ENCODE measurements around the gene SLC12A6.

The SLC12A6 gene

DNA sequence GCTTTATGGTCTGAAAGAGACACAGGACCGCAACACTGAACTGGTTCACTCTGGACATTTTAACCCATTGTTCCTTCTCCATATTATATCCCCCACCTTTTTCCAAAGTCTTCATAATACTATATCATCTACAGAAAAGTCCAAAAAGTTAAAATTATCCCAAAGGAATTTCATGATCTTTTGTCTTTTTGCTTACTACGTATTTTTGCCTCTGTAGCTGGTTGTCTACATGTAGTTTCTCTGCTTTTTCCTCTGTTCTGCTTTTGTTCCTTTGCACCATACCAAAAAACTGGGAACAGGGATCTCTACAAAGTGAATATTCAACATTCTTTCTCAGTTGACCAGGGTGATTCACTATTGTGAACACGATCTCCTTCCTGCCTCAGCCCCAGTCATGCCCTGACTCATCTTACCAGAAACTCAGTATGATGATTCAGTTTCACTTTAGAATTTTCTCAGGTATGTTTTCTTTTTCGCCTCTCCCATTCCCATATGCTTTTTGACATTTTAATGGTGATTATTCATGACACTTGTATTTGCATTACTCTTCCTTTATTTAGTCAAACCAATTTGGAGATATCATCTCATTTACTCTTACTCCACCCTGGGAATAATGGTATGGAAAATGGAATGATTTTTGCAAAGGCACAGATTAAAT is 98.3 kb downstream of the SLC12A6 start:
- no peaks in the 10 kb centered on the region for H3K36me3 ChIP-seq (ENCODE audit: control insufficient read depth, insufficient read depth, low read length)
- H3K9ac ChIP-seq (ENCODE audit: low read length): no peak overlapping the region
- no peak overlapping the region for H3K4me3 ChIP-seq (ENCODE audit: low read length)
- no peak overlapping the region for H2BK15ac ChIP-seq (replicated peaks; ENCODE audit: low read depth)
- H3K27me3 ChIP-seq (ENCODE audit: insufficient read depth, low read length, poor library complexity): no peaks in the 10 kb centered on the region
- WGBS (ENCODE audit: extremely low coverage, insufficient coverage, low lambda C conversion rate): no CpG with 5 or more reads among the region's 4 CpGs
- H3K79me1 ChIP-seq (ENCODE audit: low read length): no peaks in the 10 kb centered on the region
- no peak overlapping the region for H2AK5ac ChIP-seq (ENCODE audit: low read length)
- H3K4me1 ChIP-seq (ENCODE audit: control insufficient read depth, low read depth, low read length): no peaks in the 10 kb centered on the region
- H3K27ac ChIP-seq (ENCODE audit: low read depth, low read length): no peak overlapping the region
- no peak overlapping the region for H3K18ac ChIP-seq (ENCODE audit: low read length)
- H3K4me2 ChIP-seq (ENCODE audit: low read length): no peak overlapping the region
- H2BK5ac ChIP-seq (ENCODE audit: low read length): no peak overlapping the region
- H4K5ac ChIP-seq (ENCODE audit: low read length): no peak overlapping the region
- H2BK120ac ChIP-seq (ENCODE audit: low read depth, low read length): no peak overlapping the region
- no peak overlapping the region for H3K56ac ChIP-seq (ENCODE audit: low read length)
- H3K4ac ChIP-seq (ENCODE audit: low read depth, low read length): no peak overlapping the region
- DNase-seq: peak; percentile 70
- H3K79me2 ChIP-seq (ENCODE audit: control insufficient read depth, insufficient read depth, low read length): no peaks in the 10 kb centered on the region
- H4K8ac ChIP-seq (ENCODE audit: low read depth, low read length): no peak overlapping the region
- H3K23ac ChIP-seq (ENCODE audit: low read length): no peak overlapping the region

DNA sequence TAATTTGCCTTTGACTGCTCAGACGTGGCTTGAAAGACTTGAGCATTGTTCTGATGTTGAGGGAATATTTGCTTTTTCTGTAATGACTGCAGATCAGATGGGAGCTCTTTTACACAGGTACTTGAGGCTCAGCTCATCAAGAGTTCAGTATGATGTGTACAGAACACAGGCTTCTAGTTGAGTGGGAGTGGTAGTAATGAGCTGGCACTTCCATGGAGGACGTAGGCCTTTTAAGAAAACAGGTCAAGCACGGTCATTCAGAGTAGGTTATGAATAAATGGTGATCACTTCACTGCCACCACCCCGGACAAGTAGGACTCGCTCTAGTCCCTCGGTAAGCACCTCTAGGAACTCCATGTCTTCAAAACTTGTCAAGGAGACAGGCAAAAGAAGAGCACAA is 104.0 kb downstream of the SLC12A6 start:
- no peak overlapping the region for H2BK120ac ChIP-seq (ENCODE audit: low read depth, low read length)
- H3K4me1 ChIP-seq (ENCODE audit: control insufficient read depth, low read depth, low read length): no peaks in the 10 kb centered on the region
- no peak overlapping the region for H3K18ac ChIP-seq (ENCODE audit: low read length)
- H3K27me3 ChIP-seq (ENCODE audit: insufficient read depth, low read length, poor library complexity): no peaks in the 10 kb centered on the region
- no peak overlapping the region for H3K56ac ChIP-seq (ENCODE audit: low read length)
- no peak overlapping the region for H2AK5ac ChIP-seq (ENCODE audit: low read length)
- DNase-seq: no peak
- H2BK5ac ChIP-seq (ENCODE audit: low read length): no peak overlapping the region
- WGBS (ENCODE audit: extremely low coverage, insufficient coverage, low lambda C conversion rate): no CpG with 5 or more reads among the region's 6 CpGs
- H3K4me3 ChIP-seq (ENCODE audit: low read length): no peak overlapping the region
- no peak overlapping the region for H3K9ac ChIP-seq (ENCODE audit: low read length)
- no peak overlapping the region for H3K23ac ChIP-seq (ENCODE audit: low read length)
- no peaks in the 10 kb centered on the region for H3K79me2 ChIP-seq (ENCODE audit: control insufficient read depth, insufficient read depth, low read length)
- H3K79me1 ChIP-seq (ENCODE audit: low read length): no peaks in the 10 kb centered on the region
- no peak overlapping the region for H2BK15ac ChIP-seq (replicated peaks; ENCODE audit: low read depth)
- H3K4me2 ChIP-seq (ENCODE audit: low read length): no peak overlapping the region
- no peak overlapping the region for H4K8ac ChIP-seq (ENCODE audit: low read depth, low read length)
- no peaks in the 10 kb centered on the region for H3K36me3 ChIP-seq (ENCODE audit: control insufficient read depth, insufficient read depth, low read length)
- no peak overlapping the region for H3K27ac ChIP-seq (ENCODE audit: low read depth, low read length)
- no peak overlapping the region for H4K5ac ChIP-seq (ENCODE audit: low read length)
- H3K4ac ChIP-seq (ENCODE audit: low read depth, low read length): no peak overlapping the region

DNA sequence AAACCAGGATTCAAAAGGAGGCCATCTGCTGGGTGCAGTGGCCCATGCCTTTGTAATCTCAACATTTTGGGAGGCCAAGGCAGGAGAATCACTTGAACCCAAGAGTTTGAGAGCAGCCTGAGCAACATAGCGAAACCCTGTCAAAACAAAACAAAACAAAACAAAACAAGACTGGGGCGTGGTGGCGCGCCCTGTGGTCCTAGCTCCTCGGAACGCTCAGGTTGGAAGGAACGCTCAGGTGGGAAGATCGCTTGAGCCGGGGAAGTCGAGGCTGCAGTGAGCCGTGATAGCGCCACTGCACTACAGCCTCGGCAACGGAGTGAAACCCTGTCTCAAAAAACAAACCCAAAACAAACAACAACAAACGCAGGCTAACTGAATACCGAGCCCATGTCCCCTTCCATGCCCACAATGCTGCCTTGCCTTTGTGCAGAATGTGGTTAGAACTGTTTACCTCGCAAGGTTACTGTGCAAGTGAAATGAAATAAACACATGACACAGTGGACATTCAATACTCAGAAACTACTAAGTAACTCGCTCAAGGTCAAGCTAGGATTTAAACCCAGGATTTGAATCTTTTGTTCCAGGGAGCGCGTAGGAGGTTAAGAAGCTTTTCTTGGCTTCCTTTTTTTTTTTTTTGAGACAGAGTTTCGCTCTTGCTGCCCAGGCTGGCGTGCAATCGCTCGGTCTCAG is 113.5 kb downstream of the SLC12A6 start:
- H3K79me1 ChIP-seq (ENCODE audit: low read length): peaks cover 7% of the 10 kb centered on the region
- no CpG with 5 or more reads among the region's 24 CpGs for WGBS (ENCODE audit: extremely low coverage, insufficient coverage, low lambda C conversion rate)
- H3K27ac ChIP-seq (ENCODE audit: low read depth, low read length): peak overlapping the region; percentile 52
- H2BK5ac ChIP-seq (ENCODE audit: low read length): no peak overlapping the region
- DNase-seq: no peak
- H4K5ac ChIP-seq (ENCODE audit: low read length): peak overlapping the region; percentile 77
- H2BK15ac ChIP-seq (replicated peaks; ENCODE audit: low read depth): no peak overlapping the region
- peak overlapping the region; percentile 92 for H3K56ac ChIP-seq (ENCODE audit: low read length)
- no peak overlapping the region for H3K23ac ChIP-seq (ENCODE audit: low read length)
- H3K4me2 ChIP-seq (ENCODE audit: low read length): peak overlapping the region; percentile 2
- H3K4ac ChIP-seq (ENCODE audit: low read depth, low read length): no peak overlapping the region
- H3K79me2 ChIP-seq (ENCODE audit: control insufficient read depth, insufficient read depth, low read length): peaks cover 12% of the 10 kb centered on the region
- H2AK5ac ChIP-seq (ENCODE audit: low read length): no peak overlapping the region
- no peak overlapping the region for H2BK120ac ChIP-seq (ENCODE audit: low read depth, low read length)
- peak overlapping the region; percentile 95 for H3K9ac ChIP-seq (ENCODE audit: low read length)
- H3K18ac ChIP-seq (ENCODE audit: low read length): no peak overlapping the region
- no peaks in the 10 kb centered on the region for H3K4me1 ChIP-seq (ENCODE audit: control insufficient read depth, low read depth, low read length)
- H3K4me3 ChIP-seq (ENCODE audit: low read length): no peak overlapping the region
- peaks cover 2% of the 10 kb centered on the region for H3K36me3 ChIP-seq (ENCODE audit: control insufficient read depth, insufficient read depth, low read length)
- peak overlapping the region; percentile 99 for H4K8ac ChIP-seq (ENCODE audit: low read depth, low read length)
- H3K27me3 ChIP-seq (ENCODE audit: insufficient read depth, low read length, poor library complexity): no peaks in the 10 kb centered on the region

DNA sequence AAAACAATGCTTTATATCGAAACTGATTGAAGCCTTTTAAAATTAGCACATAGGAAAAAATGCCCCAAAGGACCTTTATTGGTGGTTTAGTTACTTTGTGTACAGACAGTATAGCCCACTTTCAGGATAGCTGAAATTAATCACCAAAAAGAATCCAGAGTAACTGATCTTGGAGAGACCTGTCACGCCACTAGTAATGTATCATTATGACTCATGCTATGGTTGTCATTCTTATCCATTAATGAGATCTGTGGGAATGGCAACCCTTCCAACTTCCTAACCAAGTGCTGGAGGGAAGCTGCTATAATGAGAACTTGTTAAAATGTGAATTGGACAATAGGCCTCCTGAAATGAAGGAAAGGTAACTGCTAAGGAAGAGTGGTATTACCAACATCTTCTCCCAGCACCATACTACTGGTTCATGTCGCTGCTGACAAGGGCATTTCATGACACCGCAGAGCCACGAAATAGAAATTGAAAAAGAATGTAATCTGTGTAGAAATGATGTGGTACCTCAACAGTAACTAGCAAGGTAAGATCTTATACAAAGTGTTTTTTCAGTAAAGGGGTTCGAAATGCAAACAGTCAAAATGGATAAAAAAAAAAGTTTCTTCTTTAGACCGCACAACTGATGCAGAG is 119.9 kb downstream of the SLC12A6 start:
- no peak overlapping the region for H3K4me3 ChIP-seq (ENCODE audit: low read length)
- no peak overlapping the region for H4K8ac ChIP-seq (ENCODE audit: low read depth, low read length)
- H3K79me1 ChIP-seq (ENCODE audit: low read length): no peaks in the 10 kb centered on the region
- no peak overlapping the region for H3K23ac ChIP-seq (ENCODE audit: low read length)
- H3K79me2 ChIP-seq (ENCODE audit: control insufficient read depth, insufficient read depth, low read length): no peaks in the 10 kb centered on the region
- DNase-seq: no peak
- H2BK15ac ChIP-seq (replicated peaks; ENCODE audit: low read depth): no peak overlapping the region
- H2BK5ac ChIP-seq (ENCODE audit: low read length): no peak overlapping the region
- no peak overlapping the region for H3K4me2 ChIP-seq (ENCODE audit: low read length)
- H3K27ac ChIP-seq (ENCODE audit: low read depth, low read length): no peak overlapping the region
- no peaks in the 10 kb centered on the region for H3K27me3 ChIP-seq (ENCODE audit: insufficient read depth, low read length, poor library complexity)
- H3K36me3 ChIP-seq (ENCODE audit: control insufficient read depth, insufficient read depth, low read length): no peaks in the 10 kb centered on the region
- H4K5ac ChIP-seq (ENCODE audit: low read length): no peak overlapping the region
- no peak overlapping the region for H3K4ac ChIP-seq (ENCODE audit: low read depth, low read length)
- peaks cover 3% of the 10 kb centered on the region for H3K4me1 ChIP-seq (ENCODE audit: control insufficient read depth, low read depth, low read length)
- H3K9ac ChIP-seq (ENCODE audit: low read length): no peak overlapping the region
- H2BK120ac ChIP-seq (ENCODE audit: low read depth, low read length): no peak overlapping the region
- no peak overlapping the region for H3K56ac ChIP-seq (ENCODE audit: low read length)
- no CpG with 5 or more reads among the region's 7 CpGs for WGBS (ENCODE audit: extremely low coverage, insufficient coverage, low lambda C conversion rate)
- H3K18ac ChIP-seq (ENCODE audit: low read length): no peak overlapping the region
- H2AK5ac ChIP-seq (ENCODE audit: low read length): no peak overlapping the region

DNA sequence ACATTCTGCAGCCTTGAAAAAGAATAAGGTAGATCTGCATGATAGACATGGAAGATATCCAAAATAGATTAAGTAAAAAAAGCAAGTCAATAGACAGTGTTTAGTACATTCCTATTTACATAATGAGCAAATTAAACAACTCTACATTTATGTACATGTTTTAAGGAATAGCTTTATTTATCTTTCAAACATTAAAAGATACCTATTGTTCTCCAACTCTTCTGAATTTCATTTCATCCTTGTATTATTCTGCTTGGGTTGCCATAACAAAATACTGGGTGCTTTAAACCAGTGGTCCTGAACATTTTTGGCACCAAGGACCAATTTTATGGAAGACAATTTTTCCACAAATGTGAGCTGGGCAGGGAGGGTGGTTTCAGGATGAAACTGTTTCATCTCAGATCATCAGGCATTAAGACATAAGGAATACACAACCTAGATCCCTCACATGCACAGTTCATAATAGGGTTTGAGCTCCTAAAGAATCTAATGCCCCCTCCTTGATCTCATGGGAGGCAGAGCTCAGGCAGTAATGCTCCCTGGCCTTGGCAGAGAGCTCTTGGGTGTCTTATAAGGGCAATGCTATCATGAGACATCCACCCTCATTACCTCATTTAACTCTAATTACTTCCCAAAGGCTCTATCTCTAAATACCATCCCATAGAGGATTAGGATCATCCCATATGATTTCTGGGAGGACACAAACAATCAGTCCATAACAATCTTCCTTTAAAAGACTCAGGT is 120.9 kb downstream of the SLC12A6 start:
- H3K27ac ChIP-seq (ENCODE audit: low read depth, low read length): no peak overlapping the region
- H3K4me3 ChIP-seq (ENCODE audit: low read length): no peak overlapping the region
- no peaks in the 10 kb centered on the region for H3K79me2 ChIP-seq (ENCODE audit: control insufficient read depth, insufficient read depth, low read length)
- H2BK120ac ChIP-seq (ENCODE audit: low read depth, low read length): no peak overlapping the region
- peaks cover 3% of the 10 kb centered on the region for H3K4me1 ChIP-seq (ENCODE audit: control insufficient read depth, low read depth, low read length)
- no peak overlapping the region for H3K4me2 ChIP-seq (ENCODE audit: low read length)
- no peaks in the 10 kb centered on the region for H3K27me3 ChIP-seq (ENCODE audit: insufficient read depth, low read length, poor library complexity)
- H2BK15ac ChIP-seq (replicated peaks; ENCODE audit: low read depth): no peak overlapping the region
- no peak overlapping the region for H3K56ac ChIP-seq (ENCODE audit: low read length)
- H2BK5ac ChIP-seq (ENCODE audit: low read length): no peak overlapping the region
- H3K36me3 ChIP-seq (ENCODE audit: control insufficient read depth, insufficient read depth, low read length): no peaks in the 10 kb centered on the region
- H3K4ac ChIP-seq (ENCODE audit: low read depth, low read length): no peak overlapping the region
- H3K23ac ChIP-seq (ENCODE audit: low read length): no peak overlapping the region
- no peak overlapping the region for H4K5ac ChIP-seq (ENCODE audit: low read length)
- DNase-seq: no peak
- H4K8ac ChIP-seq (ENCODE audit: low read depth, low read length): no peak overlapping the region
- H2AK5ac ChIP-seq (ENCODE audit: low read length): no peak overlapping the region
- no peaks in the 10 kb centered on the region for H3K79me1 ChIP-seq (ENCODE audit: low read length)
- no peak overlapping the region for H3K9ac ChIP-seq (ENCODE audit: low read length)
- no peak overlapping the region for H3K18ac ChIP-seq (ENCODE audit: low read length)
